ENCODE measurements around the gene COL4A2.

COL4A2 gene

GRCh38 chr13:110468986-110469495, 162.0 kb downstream of the COL4A2 start:
- Histone ChIP-seq H3K4me3 (IDR thresholded peaks at IDR 0.05; ENCODE audit: insufficient read depth, low read depth, low read length) (no peak overlapping the region), H3K36me3 (ENCODE audit: insufficient read depth) (no peaks in the 10 kb centered on the region), H3K27me3 (ENCODE audit: insufficient read depth, low read depth) (no peaks in the 10 kb centered on the region)

GRCh38 chr13:110469597-110469996, 162.5 kb downstream of the COL4A2 start:
- Histone ChIP-seq H3K27me3 (ENCODE audit: insufficient read depth, low read depth) (no peaks in the 10 kb centered on the region), H2AFZ (ENCODE audit: low read depth) (no peak overlapping the region), H3K27ac (no peak overlapping the region), H3K79me2 (ENCODE audit: insufficient read depth, low read depth) (no peaks in the 10 kb centered on the region), H3K4me3 (IDR thresholded peaks at IDR 0.05; ENCODE audit: insufficient read depth, low read depth, low read length) (no peak overlapping the region), H3K36me3 (ENCODE audit: insufficient read depth) (no peaks in the 10 kb centered on the region), H3K4me1 (ENCODE audit: low read depth, poor library complexity, severe bottlenecking) (peaks cover 17% of the 10 kb centered on the region), H3K4me2 (no peak overlapping the region), H3K9ac (no peak overlapping the region), H4K20me1 (ENCODE audit: insufficient read depth) (no peaks in the 10 kb centered on the region)
- TF ChIP-seq CTCF (conservative IDR thresholded peaks at IDR 0.05; ENCODE audit: low read depth, low read length) = no peak

More at GRCh38 chr13:110468986-110469495, 162.0 kb downstream of the COL4A2 start:
- Histone ChIP-seq H3K27ac (no peak overlapping the region), H3K79me2 (ENCODE audit: insufficient read depth, low read depth) (no peaks in the 10 kb centered on the region), H3K4me1 (ENCODE audit: low read depth, poor library complexity, severe bottlenecking) (peaks cover 17% of the 10 kb centered on the region), H4K20me1 (ENCODE audit: insufficient read depth) (no peaks in the 10 kb centered on the region), H3K4me2 (no peak overlapping the region), H3K9ac (no peak overlapping the region), H2AFZ (ENCODE audit: low read depth) (no peak overlapping the region)
- no peak for TF ChIP-seq CTCF (conservative IDR thresholded peaks at IDR 0.05; ENCODE audit: low read depth, low read length)

- no peak for TF ChIP-seq CTCF (conservative IDR thresholded peaks at IDR 0.05; ENCODE audit: low read depth, low read length)
- H3K27ac ChIP-seq = no peak overlapping the region
- H3K9ac ChIP-seq = no peak overlapping the region
- H3K27me3 ChIP-seq (ENCODE audit: insufficient read depth, low read depth) = no peaks in the 10 kb centered on the region
- H3K4me2 ChIP-seq = no peak overlapping the region
- no peaks in the 10 kb centered on the region for H3K79me2 ChIP-seq (ENCODE audit: insufficient read depth, low read depth)
- no peaks in the 10 kb centered on the region for H4K20me1 ChIP-seq (ENCODE audit: insufficient read depth)
- H2AFZ ChIP-seq (ENCODE audit: low read depth) = no peak overlapping the region
- no peak overlapping the region for H3K4me3 ChIP-seq (IDR thresholded peaks at IDR 0.05; ENCODE audit: insufficient read depth, low read depth, low read length)
- no peaks in the 10 kb centered on the region for H3K36me3 ChIP-seq (ENCODE audit: insufficient read depth)
- H3K4me1 ChIP-seq (ENCODE audit: low read depth, poor library complexity, severe bottlenecking) = peaks cover 17% of the 10 kb centered on the region
Observed at GRCh38 chr13:110470272-110471009, 163.4 kb downstream of the COL4A2 start.

- Histone ChIP-seq H4K20me1 (ENCODE audit: insufficient read depth) (no peaks in the 10 kb centered on the region), H3K27me3 (ENCODE audit: insufficient read depth, low read depth) (no peaks in the 10 kb centered on the region), H3K4me1 (ENCODE audit: low read depth, poor library complexity, severe bottlenecking) (peaks cover 9% of the 10 kb centered on the region), H3K4me2 (no peak overlapping the region), H3K27ac (no peak overlapping the region), H2AFZ (ENCODE audit: low read depth) (no peak overlapping the region), H3K4me3 (IDR thresholded peaks at IDR 0.05; ENCODE audit: insufficient read depth, low read depth, low read length) (no peak overlapping the region), H3K9ac (no peak overlapping the region), H3K79me2 (ENCODE audit: insufficient read depth, low read depth) (no peaks in the 10 kb centered on the region), H3K36me3 (ENCODE audit: insufficient read depth) (no peaks in the 10 kb centered on the region)
- TF ChIP-seq CTCF (conservative IDR thresholded peaks at IDR 0.05; ENCODE audit: low read depth, low read length) = no peak
Observed at GRCh38 chr13:110471156-110471832, 164.2 kb downstream of the COL4A2 start.
